Measurements from ENCODE around the gene KAZN.

DNA sequence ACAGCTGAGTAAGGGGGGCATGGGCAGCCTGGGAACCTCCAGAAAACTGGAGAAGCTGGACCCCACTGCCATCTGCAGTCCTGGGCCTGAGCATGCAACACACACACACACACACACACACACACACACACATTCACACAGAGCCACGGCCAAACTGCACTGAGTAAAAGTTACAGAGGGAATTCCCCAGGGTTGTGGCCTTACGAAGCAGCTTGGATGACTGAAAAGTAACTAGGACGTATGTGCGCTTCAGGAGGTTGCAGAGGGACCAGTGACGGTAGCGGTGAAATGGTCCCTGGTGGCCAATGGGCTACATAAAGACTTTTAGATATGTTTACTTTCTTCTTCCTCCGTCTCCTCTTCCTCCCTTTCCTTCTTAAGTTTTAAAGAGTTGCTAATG, 322.6 kb downstream of the KAZN start:
- TF ChIP-seq ZBTB7A (IDR thresholded peaks at IDR 0.05; ENCODE audit: low read depth) (no peak), TAF1 (IDR thresholded peaks at IDR 0.05; ENCODE audit: low read depth) (no peak), TCF12 (IDR thresholded peaks at IDR 0.05; ENCODE audit: low read depth) (no peak), EP300 (IDR thresholded peaks at IDR 0.05; ENCODE audit: borderline replicate concordance) (no peak), RAD21 (IDR thresholded peaks at IDR 0.05; ENCODE audit: low read depth) (no peak), FOXM1 (IDR thresholded peaks at IDR 0.05; ENCODE audit: borderline replicate concordance, low read depth) (no peak)
- TF ChIP-seq, protein P1, sequence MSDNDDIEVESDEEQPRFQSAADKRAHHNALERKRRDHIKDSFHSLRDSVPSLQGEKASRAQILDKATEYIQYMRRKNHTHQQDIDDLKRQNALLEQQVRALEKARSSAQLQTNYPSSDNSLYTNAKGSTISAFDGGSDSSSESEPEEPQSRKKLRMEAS (IDR thresholded peaks at IDR 0.05), result no peak
